Measurements from ENCODE around the gene TRPM4. TPM values are rescaled to one million over a fixed set of nuclear protein-coding genes. Genes with fewer than 3 reads are reported as not detected.

Gene TRPM4
- total and polyA plus RNA-seq, 2 of the 13 experiments (the other 11 are each of a cell fraction or from before 2014, with no cell fraction given), result 1.9 to 4.3 TPM

DNA sequence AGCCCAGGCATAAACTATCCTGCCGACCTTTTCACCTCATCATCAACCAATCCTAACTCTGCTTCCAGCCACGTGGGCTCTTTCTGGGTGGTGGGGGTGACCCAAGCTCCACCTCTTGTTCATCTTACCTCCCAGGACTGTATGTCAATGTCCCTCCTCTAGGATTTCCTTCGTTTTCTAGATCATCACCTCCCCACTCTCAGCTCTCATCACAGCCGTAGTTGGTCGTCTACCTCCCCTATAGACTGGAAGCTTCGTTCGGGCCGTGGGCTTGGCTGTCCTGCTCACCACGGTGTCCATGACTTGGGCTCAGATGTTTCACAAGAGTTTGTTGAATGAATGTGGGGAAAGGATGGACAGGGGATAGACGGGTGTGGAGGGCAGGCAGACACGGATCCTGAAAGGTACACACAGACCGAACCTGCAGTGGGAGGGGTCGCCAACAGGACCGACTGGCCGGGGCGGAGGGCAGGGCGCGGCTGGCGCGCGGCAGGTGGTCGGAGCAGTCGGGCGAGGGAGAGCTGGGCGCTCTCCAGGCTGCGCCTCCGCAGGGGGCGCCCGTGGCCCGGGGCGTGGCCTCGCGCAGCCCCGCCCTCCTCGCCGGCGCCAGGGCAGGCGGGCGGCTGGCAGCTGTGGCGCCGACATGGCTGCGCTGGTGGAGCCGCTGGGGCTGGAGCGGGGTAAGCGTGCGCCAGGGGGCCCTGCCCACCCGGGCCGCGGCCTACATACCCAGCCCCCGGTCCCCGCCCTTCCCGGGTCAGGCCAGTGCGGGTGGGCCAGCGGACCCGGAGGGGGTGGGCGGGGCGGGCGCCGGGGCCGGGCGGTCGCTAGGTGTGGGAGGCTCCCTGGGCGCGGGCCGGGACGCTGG is 43.6 kb upstream of the TRPM4 start, which contains the start of gene LIN7B (continued):
- TF ChIP-seq, protein P1, sequence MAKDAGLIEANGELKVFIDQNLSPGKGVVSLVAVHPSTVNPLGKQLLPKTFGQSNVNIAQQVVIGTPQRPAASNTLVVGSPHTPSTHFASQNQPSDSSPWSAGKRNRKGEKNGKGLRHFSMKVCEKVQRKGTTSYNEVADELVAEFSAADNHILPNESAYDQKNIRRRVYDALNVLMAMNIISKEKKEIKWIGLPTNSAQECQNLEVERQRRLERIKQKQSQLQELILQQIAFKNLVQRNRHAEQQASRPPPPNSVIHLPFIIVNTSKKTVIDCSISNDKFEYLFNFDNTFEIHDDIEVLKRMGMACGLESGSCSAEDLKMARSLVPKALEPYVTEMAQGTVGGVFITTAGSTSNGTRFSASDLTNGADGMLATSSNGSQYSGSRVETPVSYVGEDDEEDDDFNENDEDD (CRISPR knock-in tag; IDR thresholded peaks at IDR 0.05; ENCODE audit: borderline replicate concordance), result peak; percentile 68; the same call in 1 of the 2 replicates
- TF ChIP-seq KDM4B (CRISPR knock-in tag; IDR thresholded peaks at IDR 0.05) (peak; percentile 73; the same call in 1 of the 2 replicates), IRF2 (CRISPR knock-in tag; IDR thresholded peaks at IDR 0.05) (0 out of 2 replicates have a peak, but pooled peaks have one; percentile 25), AHR (CRISPR knock-in tag; IDR thresholded peaks at IDR 0.05) (0 out of 2 replicates have a peak, but pooled peaks have one; percentile 38), ZFP41 (CRISPR knock-in tag; IDR thresholded peaks at IDR 0.05; ENCODE audit: borderline replicate concordance) (peak; percentile 91; the same call in 1 of the 2 replicates), MED1 (CRISPR knock-in tag; IDR thresholded peaks at IDR 0.05) (peak; percentile 37; the same call in 1 of the 2 replicates), RNF2 (conservative IDR thresholded peaks at IDR 0.05; ENCODE audit: low read depth) (peak; percentile 97), ADNP (CRISPR knock-in tag; IDR thresholded peaks at IDR 0.05) (no peak), ZMYM2 (CRISPR knock-in tag; IDR thresholded peaks at IDR 0.05) (no peak), ZNF256 (CRISPR knock-in tag; conservative IDR thresholded peaks at IDR 0.05) (0 out of 2 replicates have a peak, but pooled peaks have one; percentile 50), KLF6 (CRISPR knock-in tag; IDR thresholded peaks at IDR 0.05) (peak; percentile 77), CCAR2 (optimal IDR thresholded peaks at IDR 0.05; ENCODE audit: low read depth, low read length) (no peak), KLF15 (CRISPR knock-in tag; IDR thresholded peaks at IDR 0.05; ENCODE audit: borderline replicate concordance) (no peak), STAT5B (CRISPR knock-in tag; IDR thresholded peaks at IDR 0.05) (0 out of 2 replicates have a peak, but pooled peaks have one; percentile 7), ZC3H13 (CRISPR knock-in tag; IDR thresholded peaks at IDR 0.05) (peak; percentile 78; the same call in 1 of the 2 replicates), ZNF441 (CRISPR knock-in tag; IDR thresholded peaks at IDR 0.05; ENCODE audit: borderline replicate concordance) (peak; percentile 44; the same call in 1 of the 2 replicates), GATAD1 (CRISPR knock-in tag; IDR thresholded peaks at IDR 0.05) (peak; percentile 18), PHF8 (CRISPR knock-in tag; IDR thresholded peaks at IDR 0.05) (0 out of 2 replicates have a peak, but pooled peaks have one; percentile 21)
- TF ChIP-seq, protein P2, sequence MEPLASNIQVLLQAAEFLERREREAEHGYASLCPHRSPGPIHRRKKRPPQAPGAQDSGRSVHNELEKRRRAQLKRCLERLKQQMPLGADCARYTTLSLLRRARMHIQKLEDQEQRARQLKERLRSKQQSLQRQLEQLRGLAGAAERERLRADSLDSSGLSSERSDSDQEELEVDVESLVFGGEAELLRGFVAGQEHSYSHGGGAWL (CRISPR knock-in tag; IDR thresholded peaks at IDR 0.05), result peak; percentile 52; the same call in 1 of the 2 replicates
- TF ChIP-seq, protein P3, sequence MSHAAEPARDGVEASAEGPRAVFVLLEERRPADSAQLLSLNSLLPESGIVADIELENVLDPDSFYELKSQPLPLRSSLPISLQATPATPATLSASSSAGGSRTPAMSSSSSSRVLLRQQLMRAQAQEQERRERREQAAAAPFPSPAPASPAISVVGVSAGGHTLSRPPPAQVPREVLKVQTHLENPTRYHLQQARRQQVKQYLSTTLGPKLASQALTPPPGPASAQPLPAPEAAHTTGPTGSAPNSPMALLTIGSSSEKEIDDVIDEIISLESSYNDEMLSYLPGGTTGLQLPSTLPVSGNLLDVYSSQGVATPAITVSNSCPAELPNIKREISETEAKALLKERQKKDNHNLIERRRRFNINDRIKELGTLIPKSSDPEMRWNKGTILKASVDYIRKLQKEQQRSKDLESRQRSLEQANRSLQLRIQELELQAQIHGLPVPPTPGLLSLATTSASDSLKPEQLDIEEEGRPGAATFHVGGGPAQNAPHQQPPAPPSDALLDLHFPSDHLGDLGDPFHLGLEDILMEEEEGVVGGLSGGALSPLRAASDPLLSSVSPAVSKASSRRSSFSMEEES (CRISPR knock-in tag; IDR thresholded peaks at IDR 0.05), result 0 out of 2 replicates have a peak, but pooled peaks have one; percentile 46
- TF ChIP-seq, protein P4, sequence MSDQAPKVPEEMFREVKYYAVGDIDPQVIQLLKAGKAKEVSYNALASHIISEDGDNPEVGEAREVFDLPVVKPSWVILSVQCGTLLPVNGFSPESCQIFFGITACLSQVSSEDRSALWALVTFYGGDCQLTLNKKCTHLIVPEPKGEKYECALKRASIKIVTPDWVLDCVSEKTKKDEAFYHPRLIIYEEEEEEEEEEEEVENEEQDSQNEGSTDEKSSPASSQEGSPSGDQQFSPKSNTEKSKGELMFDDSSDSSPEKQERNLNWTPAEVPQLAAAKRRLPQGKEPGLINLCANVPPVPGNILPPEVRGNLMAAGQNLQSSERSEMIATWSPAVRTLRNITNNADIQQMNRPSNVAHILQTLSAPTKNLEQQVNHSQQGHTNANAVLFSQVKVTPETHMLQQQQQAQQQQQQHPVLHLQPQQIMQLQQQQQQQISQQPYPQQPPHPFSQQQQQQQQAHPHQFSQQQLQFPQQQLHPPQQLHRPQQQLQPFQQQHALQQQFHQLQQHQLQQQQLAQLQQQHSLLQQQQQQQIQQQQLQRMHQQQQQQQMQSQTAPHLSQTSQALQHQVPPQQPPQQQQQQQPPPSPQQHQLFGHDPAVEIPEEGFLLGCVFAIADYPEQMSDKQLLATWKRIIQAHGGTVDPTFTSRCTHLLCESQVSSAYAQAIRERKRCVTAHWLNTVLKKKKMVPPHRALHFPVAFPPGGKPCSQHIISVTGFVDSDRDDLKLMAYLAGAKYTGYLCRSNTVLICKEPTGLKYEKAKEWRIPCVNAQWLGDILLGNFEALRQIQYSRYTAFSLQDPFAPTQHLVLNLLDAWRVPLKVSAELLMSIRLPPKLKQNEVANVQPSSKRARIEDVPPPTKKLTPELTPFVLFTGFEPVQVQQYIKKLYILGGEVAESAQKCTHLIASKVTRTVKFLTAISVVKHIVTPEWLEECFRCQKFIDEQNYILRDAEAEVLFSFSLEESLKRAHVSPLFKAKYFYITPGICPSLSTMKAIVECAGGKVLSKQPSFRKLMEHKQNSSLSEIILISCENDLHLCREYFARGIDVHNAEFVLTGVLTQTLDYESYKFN (CRISPR knock-in tag; conservative IDR thresholded peaks at IDR 0.05), result peak; percentile 31; the same call in 1 of the 2 replicates
- TF ChIP-seq, protein P5, sequence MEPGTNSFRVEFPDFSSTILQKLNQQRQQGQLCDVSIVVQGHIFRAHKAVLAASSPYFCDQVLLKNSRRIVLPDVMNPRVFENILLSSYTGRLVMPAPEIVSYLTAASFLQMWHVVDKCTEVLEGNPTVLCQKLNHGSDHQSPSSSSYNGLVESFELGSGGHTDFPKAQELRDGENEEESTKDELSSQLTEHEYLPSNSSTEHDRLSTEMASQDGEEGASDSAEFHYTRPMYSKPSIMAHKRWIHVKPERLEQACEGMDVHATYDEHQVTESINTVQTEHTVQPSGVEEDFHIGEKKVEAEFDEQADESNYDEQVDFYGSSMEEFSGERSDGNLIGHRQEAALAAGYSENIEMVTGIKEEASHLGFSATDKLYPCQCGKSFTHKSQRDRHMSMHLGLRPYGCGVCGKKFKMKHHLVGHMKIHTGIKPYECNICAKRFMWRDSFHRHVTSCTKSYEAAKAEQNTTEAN (CRISPR knock-in tag; conservative IDR thresholded peaks at IDR 0.05), result no peak; the same call in 1 of the 2 replicates

Measured in HepG2 (cell line).